ENCODE measurements around the gene NKIRAS2.

DNA sequence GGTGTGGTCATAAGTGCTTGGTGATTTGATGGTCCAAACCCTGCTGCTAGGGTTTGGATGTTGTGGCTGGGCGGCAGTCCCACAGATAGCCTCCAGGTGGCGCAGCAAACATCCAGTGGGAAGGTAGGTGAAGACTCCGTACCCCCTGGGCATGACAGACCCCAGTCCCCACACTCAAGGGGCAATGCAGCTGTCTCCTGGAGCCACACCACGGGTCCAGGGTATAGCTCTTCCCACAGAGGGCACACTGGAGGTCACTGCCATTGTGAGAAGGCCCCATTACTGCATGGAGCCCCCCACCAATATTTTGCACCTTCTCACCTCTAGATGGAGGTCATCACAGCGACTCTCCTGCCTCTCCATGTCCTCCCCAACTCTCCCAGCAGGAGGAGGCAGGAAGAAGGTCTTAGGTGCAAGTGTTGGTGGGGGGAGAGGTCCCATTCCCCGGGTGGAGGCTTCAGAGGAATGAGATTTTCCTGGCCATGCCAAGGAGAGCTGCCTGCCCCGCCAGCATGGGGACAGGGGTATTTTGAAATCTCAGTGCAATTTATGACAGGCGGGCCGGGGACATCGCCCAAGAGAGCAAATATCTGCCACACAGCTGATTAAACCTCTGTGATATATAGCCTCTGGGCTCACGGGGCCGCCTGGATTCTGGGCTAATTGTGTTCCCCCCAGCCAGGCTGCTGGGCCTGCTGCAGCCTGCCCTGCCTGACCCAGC, 47.6 kb downstream of the NKIRAS2 start:
- TF ChIP-seq SOX13 (IDR thresholded peaks at IDR 0.05) (no peak), SOX13 (CRISPR knock-in tag; conservative IDR thresholded peaks at IDR 0.05 in 1 of 2, IDR thresholded peaks at IDR 0.05 in 1 of 2) (no peak), ZNF558 (CRISPR knock-in tag; IDR thresholded peaks at IDR 0.05; ENCODE audit: borderline replicate concordance) (no peak), POLR2A (IDR thresholded peaks at IDR 0.05; ENCODE audit: insufficient read depth in 1 of 2, low read depth in 2 of 2, low read length in 2 of 2) (no peak), ELF4 (CRISPR knock-in tag; IDR thresholded peaks at IDR 0.05; ENCODE audit: borderline replicate concordance) (no peak)
- TF ChIP-seq, protein P1, sequence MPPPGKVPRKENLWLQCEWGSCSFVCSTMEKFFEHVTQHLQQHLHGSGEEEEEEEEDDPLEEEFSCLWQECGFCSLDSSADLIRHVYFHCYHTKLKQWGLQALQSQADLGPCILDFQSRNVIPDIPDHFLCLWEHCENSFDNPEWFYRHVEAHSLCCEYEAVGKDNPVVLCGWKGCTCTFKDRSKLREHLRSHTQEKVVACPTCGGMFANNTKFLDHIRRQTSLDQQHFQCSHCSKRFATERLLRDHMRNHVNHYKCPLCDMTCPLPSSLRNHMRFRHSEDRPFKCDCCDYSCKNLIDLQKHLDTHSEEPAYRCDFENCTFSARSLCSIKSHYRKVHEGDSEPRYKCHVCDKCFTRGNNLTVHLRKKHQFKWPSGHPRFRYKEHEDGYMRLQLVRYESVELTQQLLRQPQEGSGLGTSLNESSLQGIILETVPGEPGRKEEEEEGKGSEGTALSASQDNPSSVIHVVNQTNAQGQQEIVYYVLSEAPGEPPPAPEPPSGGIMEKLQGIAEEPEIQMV (CRISPR knock-in tag; IDR thresholded peaks at IDR 0.05; ENCODE audit: low read depth), result no peak

Measured in HepG2 (cell line).